ENCODE measurements around the gene ROR1. TPM values are rescaled to one million over a fixed set of nuclear protein-coding genes. Genes with fewer than 3 reads are reported as not detected.

Gene ROR1
- total and polyA plus RNA-seq, 7 donors, result 0.13 to 2.8 (median 1.2) TPM

GRCh38 chr1:64031236-64031635 lies 257.4 kb downstream of the ROR1 start:
- Histone ChIP-seq H3K9me3 (no peaks in the 10 kb centered on the region), H3K27ac (no peak overlapping the region), H3K4me1 (no peaks in the 10 kb centered on the region), H3K36me3 (ENCODE audit: insufficient read depth in 1 of 2, low read depth in 1 of 2) (no peaks in the 10 kb centered on the region), H3K27me3 (ENCODE audit: insufficient read depth in 3 of 3, low read length in 2 of 3) (no peaks in the 10 kb centered on the region), H3K4me3 (no peak overlapping the region)
- DNase-seq (no peak), ATAC-seq (no peak)
- intact Hi-C loops (cut with DNase I), result loop anchor here in 1 of 2 donors (10.0 kb wide), 1 partner anchor 256 kb away; the partner anchor contains the start of gene ROR1
- WGBS, 3 donors, result 63 to 85% (median 64%) methylated on average over 1 of the region's 1 CpG
- TF ChIP-seq CTCF (IDR thresholded peaks at IDR 0.05), result no peak

- intact Hi-C loops (cut with DNase I), result loop anchor here in 1 of 2 donors (10.0 kb wide), 1 partner anchor 259 kb away; the partner anchor contains the start of gene ROR1
- WGBS, 3 donors, result 58 to 71% (median 65%) methylated on average over 3 of the region's 3 CpGs
- H3K9me3 ChIP-seq, result no peaks in the 10 kb centered on the region
- no peaks in the 10 kb centered on the region for H3K36me3 ChIP-seq (ENCODE audit: insufficient read depth in 1 of 2, low read depth in 1 of 2)
- ATAC-seq (no peak), DNase-seq (no peak)
- no peak overlapping the region for H3K4me3 ChIP-seq
- no peak for TF ChIP-seq CTCF (IDR thresholded peaks at IDR 0.05)
- H3K27ac ChIP-seq, result no peak overlapping the region
- H3K27me3 ChIP-seq (ENCODE audit: insufficient read depth in 3 of 3, low read length in 2 of 3), result no peaks in the 10 kb centered on the region
- H3K4me1 ChIP-seq, result peaks cover 3% of the 10 kb centered on the region
Observed at GRCh38 chr1:64033667-64034220, 259.9 kb downstream of the ROR1 start.

- Histone ChIP-seq H3K36me3 (ENCODE audit: insufficient read depth in 1 of 2, low read depth in 1 of 2) (no peaks in the 10 kb centered on the region), H3K27ac (no peak overlapping the region), H3K4me1 (peaks cover 18% of the 10 kb centered on the region), H3K9me3 (no peaks in the 10 kb centered on the region), H3K4me3 (no peak overlapping the region), H3K27me3 (ENCODE audit: insufficient read depth in 3 of 3, low read length in 2 of 3) (no peaks in the 10 kb centered on the region)
- WGBS, 3 donors, result 73 to 94% (median 87%) methylated on average over 2 of the region's 2 CpGs
- TF ChIP-seq CTCF (IDR thresholded peaks at IDR 0.05), result no peak
- no peak for ATAC-seq
- intact Hi-C loops (cut with DNase I), result loop anchor here (5.0 to 10.0 kb wide), 3 partner anchors 64 to 262 kb away; partner anchors contain the start of gene ROR1 (in 1 of the 2)
- DNase-seq, result no peak
Observed at GRCh38 chr1:64036549-64036948, 262.7 kb downstream of the ROR1 start.

- no peak for ATAC-seq
- H3K27ac ChIP-seq, result no peak overlapping the region
Observed at GRCh38 chr1:64038119-64038518, 264.3 kb downstream of the ROR1 start.

More at GRCh38 chr1:64038119-64038518, 264.3 kb downstream of the ROR1 start:
- H3K36me3 ChIP-seq (ENCODE audit: insufficient read depth in 1 of 2, low read depth in 1 of 2), result no peaks in the 10 kb centered on the region
- 93 to 98% (median 97%) methylated on average over 4 of the region's 4 CpGs for WGBS, 3 donors
- no peak for TF ChIP-seq CTCF (IDR thresholded peaks at IDR 0.05)
- DNase-seq, result no peak
- H3K4me1 ChIP-seq, result peaks cover 22% of the 10 kb centered on the region
- H3K9me3 ChIP-seq, result no peaks in the 10 kb centered on the region
- H3K4me3 ChIP-seq, result no peak overlapping the region
- intact Hi-C loops (cut with DNase I), result loop anchor here (5.0 to 10.0 kb wide), 3 partner anchors 66 to 263 kb away; partner anchors contain the start of gene ROR1 (in 1 of the 2)
- no peaks in the 10 kb centered on the region for H3K27me3 ChIP-seq (ENCODE audit: insufficient read depth in 3 of 3, low read length in 2 of 3)
